ENCODE results near the gene LYRM4.
"Not testable (repeated sequence)": the region's sequence is repeated elsewhere in the genome, so short reads cannot be mapped to it uniquely, and the experiment has no call there.

LYRM4 gene

GRCh38 chr6:5122504-5123112 is 138.1 kb downstream of the LYRM4 start:
- H2AFZ ChIP-seq (ENCODE audit: low read depth, low read length, severe bottlenecking) = no peak overlapping the region
- no peaks in the 10 kb centered on the region for H3K79me2 ChIP-seq (ENCODE audit: insufficient read depth, low read length)
- H3K27me3 ChIP-seq (ENCODE audit: low read length) = no peaks in the 10 kb centered on the region
- H3K36me3 ChIP-seq (ENCODE audit: low read length) = no peaks in the 10 kb centered on the region
- H4K20me1 ChIP-seq (ENCODE audit: low read depth, low read length) = no peaks in the 10 kb centered on the region
- H3K27ac ChIP-seq (ENCODE audit: low read depth, low read length) = no peak overlapping the region
- TF ChIP-seq CTCF (IDR thresholded peaks at IDR 0.05; ENCODE audit: insufficient read depth, low read length, poor library complexity, severe bottlenecking) (no peak), EZH2phosphoT487 (conservative IDR thresholded peaks at IDR 0.05; ENCODE audit: low read length) (no peak)
- no peaks in the 10 kb centered on the region for H3K9me2 ChIP-seq (replicated peaks; ENCODE audit: insufficient read depth, low read length)
- no peaks in the 10 kb centered on the region for H3F3A ChIP-seq (ENCODE audit: insufficient read depth)
- H3K9me3 ChIP-seq (ENCODE audit: insufficient read depth, low read length) = no peaks in the 10 kb centered on the region
- no peak overlapping the region for H3K9ac ChIP-seq (ENCODE audit: low read length)
- H3K4me2 ChIP-seq (ENCODE audit: low read depth, low read length, poor library complexity, severe bottlenecking) = no peak overlapping the region
- no peak overlapping the region for H3K4me3 ChIP-seq (ENCODE audit: insufficient read depth, low read length, poor library complexity, severe bottlenecking)

GRCh38 chr6:5121956-5122355 is 138.8 kb downstream of the LYRM4 start:
- Histone ChIP-seq H3F3A (ENCODE audit: insufficient read depth) (no peaks in the 10 kb centered on the region), H2AFZ (ENCODE audit: low read depth, low read length, severe bottlenecking) (no peak overlapping the region), H4K20me1 (ENCODE audit: low read depth, low read length) (no peaks in the 10 kb centered on the region), H3K4me2 (ENCODE audit: low read depth, low read length, poor library complexity, severe bottlenecking) (no peak overlapping the region), H3K9me2 (replicated peaks; ENCODE audit: insufficient read depth, low read length) (no peaks in the 10 kb centered on the region), H3K27me3 (ENCODE audit: low read length) (no peaks in the 10 kb centered on the region), H3K9ac (ENCODE audit: low read length) (no peak overlapping the region), H3K36me3 (ENCODE audit: low read length) (no peaks in the 10 kb centered on the region), H3K27ac (ENCODE audit: low read depth, low read length) (no peak overlapping the region), H3K79me2 (ENCODE audit: insufficient read depth, low read length) (no peaks in the 10 kb centered on the region), H3K4me3 (ENCODE audit: insufficient read depth, low read length, poor library complexity, severe bottlenecking) (no peak overlapping the region), H3K9me3 (ENCODE audit: insufficient read depth, low read length) (no peaks in the 10 kb centered on the region)
- TF ChIP-seq CTCF (IDR thresholded peaks at IDR 0.05; ENCODE audit: insufficient read depth, low read length, poor library complexity, severe bottlenecking) (no peak), EZH2phosphoT487 (conservative IDR thresholded peaks at IDR 0.05; ENCODE audit: low read length) (no peak)

- Histone ChIP-seq H3K9ac (ENCODE audit: low read length) (no peak overlapping the region), H2AFZ (ENCODE audit: low read depth, low read length, severe bottlenecking) (no peak overlapping the region), H3K4me3 (ENCODE audit: insufficient read depth, low read length, poor library complexity, severe bottlenecking) (no peak overlapping the region), H3K36me3 (ENCODE audit: low read length) (no peaks in the 10 kb centered on the region), H3F3A (ENCODE audit: insufficient read depth) (no peaks in the 10 kb centered on the region), H3K9me3 (ENCODE audit: insufficient read depth, low read length) (no peaks in the 10 kb centered on the region), H3K9me2 (replicated peaks; ENCODE audit: insufficient read depth, low read length) (no peaks in the 10 kb centered on the region), H3K79me2 (ENCODE audit: insufficient read depth, low read length) (no peaks in the 10 kb centered on the region), H4K20me1 (ENCODE audit: low read depth, low read length) (no peaks in the 10 kb centered on the region), H3K27ac (ENCODE audit: low read depth, low read length) (no peak overlapping the region), H3K27me3 (ENCODE audit: low read length) (no peaks in the 10 kb centered on the region), H3K4me2 (ENCODE audit: low read depth, low read length, poor library complexity, severe bottlenecking) (no peak overlapping the region)
- no peak for TF ChIP-seq EZH2phosphoT487 (conservative IDR thresholded peaks at IDR 0.05; ENCODE audit: low read length)
- TF ChIP-seq CTCF (IDR thresholded peaks at IDR 0.05; ENCODE audit: insufficient read depth, low read length, poor library complexity, severe bottlenecking) = no peak
These were observed 139.3 kb downstream of the LYRM4 start for GRCh38 chr6:5121479-5121878.

- H3K9me2 ChIP-seq (replicated peaks; ENCODE audit: insufficient read depth, low read length); H3K27ac ChIP-seq (ENCODE audit: low read depth, low read length); H3F3A ChIP-seq (ENCODE audit: insufficient read depth); H3K79me2 ChIP-seq (ENCODE audit: insufficient read depth, low read length); H3K36me3 ChIP-seq (ENCODE audit: low read length); H3K9ac ChIP-seq (ENCODE audit: low read length); H4K20me1 ChIP-seq (ENCODE audit: low read depth, low read length); H3K4me2 ChIP-seq (ENCODE audit: low read depth, low read length, poor library complexity, severe bottlenecking); H3K4me3 ChIP-seq (ENCODE audit: insufficient read depth, low read length, poor library complexity, severe bottlenecking); H2AFZ ChIP-seq (ENCODE audit: low read depth, low read length, severe bottlenecking); H3K9me3 ChIP-seq (ENCODE audit: insufficient read depth, low read length); H3K27me3 ChIP-seq (ENCODE audit: low read length): not testable (repeated sequence)
These were observed 140.2 kb downstream of the LYRM4 start for GRCh38 chr6:5120543-5120942.

Data from SU-DHL-6 (cell line).